Measurements from ENCODE around the gene MAN1B1.

MAN1B1 gene

DNA sequence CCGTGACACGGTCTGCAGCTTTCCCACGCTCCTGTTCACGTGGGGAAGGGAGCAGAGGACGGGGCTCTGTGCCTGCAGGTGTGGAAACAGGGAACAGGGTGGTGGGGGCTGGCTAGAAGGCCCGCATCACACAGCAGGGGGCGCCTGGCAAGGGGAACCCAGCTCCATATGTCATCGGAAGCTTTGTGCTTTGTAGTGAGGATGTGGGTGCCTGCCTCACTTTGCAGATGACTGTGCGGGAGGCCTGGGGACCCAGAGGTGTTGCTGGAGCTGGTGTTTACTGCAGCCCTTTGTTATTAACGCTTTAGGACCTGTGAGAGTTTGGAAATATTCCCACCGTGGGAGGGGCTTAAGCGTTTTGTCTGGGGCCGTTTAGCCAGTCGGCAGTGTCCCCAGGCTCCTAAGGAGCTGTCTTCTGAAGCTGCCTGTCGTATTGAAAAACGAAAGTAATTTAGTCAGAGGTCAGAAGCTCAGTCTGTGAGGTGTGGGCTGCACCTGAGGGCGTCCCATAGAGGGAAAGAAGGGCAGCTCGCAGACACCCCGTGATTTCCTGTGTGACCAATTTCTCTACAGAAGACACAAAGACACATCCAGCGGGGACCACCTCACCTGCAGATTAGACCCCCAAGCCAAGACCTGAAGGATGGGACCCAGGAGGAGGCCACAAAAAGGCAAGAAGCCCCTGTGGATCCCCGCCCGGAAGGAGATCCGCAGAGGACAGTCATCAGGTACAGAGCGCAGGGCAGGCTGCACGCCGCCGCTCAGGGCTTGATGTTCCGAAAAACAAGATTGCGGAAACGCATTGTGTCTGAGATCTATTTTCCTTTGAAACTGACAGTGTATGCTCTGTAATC is 9.1 kb downstream of the MAN1B1 start:
- Histone ChIP-seq H3K9me3 (ENCODE audit: control insufficient read depth, insufficient read depth, low read length) (no peaks in the 10 kb centered on the region), H3K4me1 (ENCODE audit: control insufficient read depth, insufficient read depth, low read length) (no peaks in the 10 kb centered on the region), H3K4me3 (ENCODE audit: low read depth, low read length) (no peak overlapping the region), H3K27ac (ENCODE audit: low read depth, low read length) (no peak overlapping the region), H3K9ac (ENCODE audit: low read depth, low read length) (no peak overlapping the region), H3K36me3 (ENCODE audit: control insufficient read depth, insufficient read depth, low read length) (peaks cover 49% of the 10 kb centered on the region), H3K27me3 (ENCODE audit: control insufficient read depth, insufficient read depth, low read length) (no peaks in the 10 kb centered on the region)

DNA sequence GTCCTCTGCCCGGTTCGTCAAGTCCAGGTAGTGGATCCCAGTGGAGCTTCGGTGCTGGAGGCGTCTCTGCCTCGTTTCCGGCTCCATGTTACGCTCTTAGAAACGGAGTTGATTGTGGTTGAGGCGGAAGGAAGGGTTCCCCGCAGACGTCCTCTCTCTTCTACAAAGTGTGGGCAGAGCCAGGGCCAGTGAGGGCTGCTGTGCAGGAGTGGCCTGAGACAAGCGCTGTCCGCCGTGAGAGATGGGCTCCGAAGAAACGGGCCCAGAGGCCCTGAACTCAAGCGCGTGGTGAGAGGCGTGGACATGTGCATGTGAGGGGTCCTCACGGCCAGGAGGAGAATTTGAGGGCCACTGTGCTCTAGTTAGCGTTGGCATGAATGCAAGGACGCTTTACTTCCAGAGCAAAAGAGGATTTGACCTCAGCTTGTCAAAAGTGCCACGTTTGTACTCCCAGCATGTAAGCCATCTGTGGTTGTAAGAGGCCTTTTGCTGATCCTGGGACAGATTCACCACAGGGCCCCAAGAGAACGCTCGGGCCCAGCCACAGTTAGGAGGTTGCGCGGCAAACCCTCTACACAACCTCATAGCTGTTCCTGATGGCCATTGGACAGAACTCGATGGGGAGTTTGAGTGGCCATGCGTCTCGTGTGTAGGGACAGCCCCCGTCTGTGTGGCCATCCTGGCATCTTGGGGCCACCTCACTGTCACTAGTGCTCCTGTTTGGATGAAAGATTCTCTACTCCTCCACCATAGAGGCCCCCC is 10.2 kb downstream of the MAN1B1 start:
- H3K27me3 ChIP-seq (ENCODE audit: control insufficient read depth, insufficient read depth, low read length): no peaks in the 10 kb centered on the region
- H3K9me3 ChIP-seq (ENCODE audit: control insufficient read depth, insufficient read depth, low read length): no peaks in the 10 kb centered on the region
- H3K4me1 ChIP-seq (ENCODE audit: control insufficient read depth, insufficient read depth, low read length): no peaks in the 10 kb centered on the region
- H3K27ac ChIP-seq (ENCODE audit: low read depth, low read length): no peak overlapping the region
- no peak overlapping the region for H3K9ac ChIP-seq (ENCODE audit: low read depth, low read length)
- H3K36me3 ChIP-seq (ENCODE audit: control insufficient read depth, insufficient read depth, low read length): peaks cover 53% of the 10 kb centered on the region
- no peak overlapping the region for H3K4me3 ChIP-seq (ENCODE audit: low read depth, low read length)

DNA sequence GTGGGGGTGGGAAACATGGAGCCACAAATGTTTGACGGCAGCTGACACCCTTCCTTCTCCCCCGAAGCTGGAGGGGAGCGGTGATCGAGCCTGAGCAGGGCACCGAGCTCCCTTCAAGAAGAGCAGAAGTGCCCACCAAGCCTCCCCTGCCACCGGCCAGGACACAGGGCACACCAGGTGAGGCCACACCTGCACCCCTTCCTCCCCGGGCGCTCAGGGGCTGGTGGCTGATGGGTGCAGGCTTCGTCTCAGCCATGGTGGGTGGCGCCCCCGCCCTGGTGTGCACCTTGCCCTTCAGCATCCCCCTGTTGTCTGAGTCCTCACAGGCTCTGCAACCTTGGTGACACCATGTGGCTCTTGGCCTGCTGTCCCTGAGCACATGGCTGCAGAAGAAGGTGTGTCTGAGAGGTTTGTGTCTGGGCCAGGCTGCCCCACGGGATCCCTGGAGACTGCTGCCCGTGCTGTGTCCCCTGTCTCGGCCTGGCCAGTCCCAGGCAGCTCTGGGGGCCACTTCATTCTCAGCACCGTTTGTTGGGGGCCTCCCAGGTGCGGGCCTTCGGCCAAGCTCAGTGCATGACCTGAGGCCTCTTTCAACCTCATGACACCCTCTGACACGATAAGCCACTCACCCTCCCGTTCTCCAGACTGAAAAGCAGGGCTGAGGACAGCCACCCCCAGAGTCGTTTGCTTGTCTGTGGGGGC is 11.1 kb downstream of the MAN1B1 start:
- H3K4me1 ChIP-seq (ENCODE audit: control insufficient read depth, insufficient read depth, low read length): no peaks in the 10 kb centered on the region
- no peak overlapping the region for H3K27ac ChIP-seq (ENCODE audit: low read depth, low read length)
- H3K36me3 ChIP-seq (ENCODE audit: control insufficient read depth, insufficient read depth, low read length): peaks cover 57% of the 10 kb centered on the region
- H3K4me3 ChIP-seq (ENCODE audit: low read depth, low read length): no peak overlapping the region
- 0 out of 2 replicates have a peak, but pooled peaks cover 8% of the 10 kb centered on the region for H3K9me3 ChIP-seq (ENCODE audit: control insufficient read depth, insufficient read depth, low read length)
- no peak overlapping the region for H3K9ac ChIP-seq (ENCODE audit: low read depth, low read length)
- no peaks in the 10 kb centered on the region for H3K27me3 ChIP-seq (ENCODE audit: control insufficient read depth, insufficient read depth, low read length)

DNA sequence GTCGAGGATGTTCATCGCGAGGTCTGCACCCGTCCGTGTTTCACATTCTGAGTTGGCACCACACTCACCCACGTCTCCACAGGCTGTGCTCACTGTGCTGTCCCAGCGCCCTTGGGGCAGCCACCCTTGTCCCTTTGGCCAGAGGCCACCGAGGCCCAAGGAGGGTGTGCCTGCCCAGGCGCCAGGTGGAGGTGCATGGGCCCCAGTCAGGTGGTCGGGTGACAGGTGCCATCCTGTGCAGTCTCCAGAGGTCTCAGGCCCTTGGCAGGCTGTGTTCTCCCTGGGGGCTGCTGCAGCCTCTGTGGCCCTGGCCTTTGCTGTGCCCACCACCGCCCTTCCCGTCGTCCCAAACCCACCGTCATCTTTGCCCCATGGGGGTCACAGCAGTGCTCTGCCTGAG is 12.4 kb downstream of the MAN1B1 start:
- Histone ChIP-seq H3K4me1 (ENCODE audit: control insufficient read depth, insufficient read depth, low read length) (no peaks in the 10 kb centered on the region), H3K36me3 (ENCODE audit: control insufficient read depth, insufficient read depth, low read length) (peaks cover 68% of the 10 kb centered on the region), H3K27me3 (ENCODE audit: control insufficient read depth, insufficient read depth, low read length) (no peaks in the 10 kb centered on the region), H3K9me3 (ENCODE audit: control insufficient read depth, insufficient read depth, low read length) (0 out of 2 replicates have a peak, but pooled peaks cover 8% of the 10 kb centered on the region), H3K27ac (ENCODE audit: low read depth, low read length) (no peak overlapping the region), H3K4me3 (ENCODE audit: low read depth, low read length) (no peak overlapping the region), H3K9ac (ENCODE audit: low read depth, low read length) (no peak overlapping the region)

DNA sequence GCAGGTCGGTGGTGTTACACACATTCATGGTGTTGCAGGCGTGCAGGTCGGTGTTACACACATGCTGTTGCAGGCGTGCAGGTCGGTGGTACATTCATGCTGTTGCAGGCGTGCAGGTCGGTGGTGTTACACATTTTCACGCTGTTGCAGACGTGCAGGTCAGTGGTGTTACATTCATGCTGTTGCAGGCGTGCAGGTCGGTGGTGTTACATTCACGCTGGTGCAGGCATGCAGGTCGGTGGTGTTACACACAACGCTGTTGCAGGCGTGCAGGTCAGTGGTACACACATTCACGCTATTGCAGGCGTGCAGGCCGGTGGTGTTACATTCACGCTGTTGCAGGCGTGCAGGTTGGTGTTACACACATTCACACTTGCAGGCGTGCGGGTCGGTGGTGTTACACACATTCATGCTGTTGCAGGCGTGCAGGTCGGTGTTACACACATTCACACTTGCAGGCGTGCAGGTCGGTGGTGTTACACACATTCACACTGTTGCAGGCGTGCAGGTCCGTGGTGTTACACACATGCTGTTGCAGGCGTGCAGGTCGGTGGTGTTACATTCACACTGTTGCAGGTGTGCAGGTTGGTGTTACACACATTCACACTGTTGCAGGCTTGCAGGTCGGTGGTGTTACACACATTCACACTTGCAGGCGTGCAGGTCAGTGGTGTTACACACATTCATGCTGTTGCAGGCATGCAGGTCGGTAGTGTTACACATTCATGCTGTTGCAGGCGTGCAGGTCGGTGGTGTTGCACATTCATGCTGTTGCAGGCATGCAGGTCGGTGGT is 16.6 kb downstream of the MAN1B1 start:
- H3K27ac ChIP-seq (ENCODE audit: low read depth, low read length): no peak overlapping the region
- no peaks in the 10 kb centered on the region for H3K4me1 ChIP-seq (ENCODE audit: control insufficient read depth, insufficient read depth, low read length)
- H3K4me3 ChIP-seq (ENCODE audit: low read depth, low read length): no peak overlapping the region
- H3K36me3 ChIP-seq (ENCODE audit: control insufficient read depth, insufficient read depth, low read length): peaks cover 76% of the 10 kb centered on the region
- 0 out of 2 replicates have a peak, but pooled peaks cover 8% of the 10 kb centered on the region for H3K9me3 ChIP-seq (ENCODE audit: control insufficient read depth, insufficient read depth, low read length)
- H3K9ac ChIP-seq (ENCODE audit: low read depth, low read length): no peak overlapping the region
- H3K27me3 ChIP-seq (ENCODE audit: control insufficient read depth, insufficient read depth, low read length): no peaks in the 10 kb centered on the region

DNA sequence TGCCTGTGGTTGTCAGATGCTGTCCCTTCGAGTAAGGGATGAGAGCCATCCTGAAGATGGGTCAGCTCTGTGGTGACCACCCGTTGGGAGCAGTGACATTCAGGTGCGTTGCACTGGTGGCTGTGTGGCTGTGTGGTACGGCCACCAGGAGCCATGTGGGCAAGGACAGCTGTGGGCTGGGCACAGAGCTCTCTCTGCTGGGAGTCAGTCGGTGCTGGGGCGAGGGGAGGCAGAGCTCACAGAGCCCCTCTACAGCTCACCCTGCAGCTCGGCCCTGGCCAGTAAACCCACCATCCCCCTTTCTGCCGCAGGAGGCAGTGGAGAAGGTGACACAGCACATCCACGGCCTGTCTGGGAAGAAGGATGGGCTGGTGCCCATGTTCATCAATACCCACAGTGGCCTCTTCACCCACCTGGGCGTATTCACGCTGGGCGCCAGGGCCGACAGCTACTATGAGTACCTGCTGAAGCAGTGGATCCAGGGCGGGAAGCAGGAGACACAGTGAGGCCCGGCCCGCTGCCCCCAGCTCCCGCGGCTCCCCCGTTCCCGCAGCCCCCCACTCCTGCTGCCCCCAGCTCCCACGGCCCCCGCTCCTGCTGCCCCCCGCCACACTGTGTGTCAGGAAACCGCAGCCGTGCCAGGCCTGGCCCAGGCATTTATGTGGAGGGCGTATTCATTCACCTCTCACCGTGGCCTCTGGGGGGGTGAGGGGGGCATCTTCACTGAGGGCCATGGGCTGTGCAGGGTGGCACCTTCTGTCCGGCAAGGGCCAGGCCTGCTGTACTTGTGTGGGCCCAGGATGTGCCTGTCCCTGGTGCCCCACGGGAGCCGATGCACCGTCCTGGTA is 19.3 kb downstream of the MAN1B1 start:
- Histone ChIP-seq H3K27ac (ENCODE audit: low read depth, low read length) (no peak overlapping the region), H3K9me3 (ENCODE audit: control insufficient read depth, insufficient read depth, low read length) (0 out of 2 replicates have a peak, but pooled peaks cover 8% of the 10 kb centered on the region), H3K36me3 (ENCODE audit: control insufficient read depth, insufficient read depth, low read length) (peaks cover 82% of the 10 kb centered on the region), H3K4me3 (ENCODE audit: low read depth, low read length) (no peak overlapping the region), H3K27me3 (ENCODE audit: control insufficient read depth, insufficient read depth, low read length) (no peaks in the 10 kb centered on the region), H3K4me1 (ENCODE audit: control insufficient read depth, insufficient read depth, low read length) (no peaks in the 10 kb centered on the region), H3K9ac (ENCODE audit: low read depth, low read length) (no peak overlapping the region)

DNA sequence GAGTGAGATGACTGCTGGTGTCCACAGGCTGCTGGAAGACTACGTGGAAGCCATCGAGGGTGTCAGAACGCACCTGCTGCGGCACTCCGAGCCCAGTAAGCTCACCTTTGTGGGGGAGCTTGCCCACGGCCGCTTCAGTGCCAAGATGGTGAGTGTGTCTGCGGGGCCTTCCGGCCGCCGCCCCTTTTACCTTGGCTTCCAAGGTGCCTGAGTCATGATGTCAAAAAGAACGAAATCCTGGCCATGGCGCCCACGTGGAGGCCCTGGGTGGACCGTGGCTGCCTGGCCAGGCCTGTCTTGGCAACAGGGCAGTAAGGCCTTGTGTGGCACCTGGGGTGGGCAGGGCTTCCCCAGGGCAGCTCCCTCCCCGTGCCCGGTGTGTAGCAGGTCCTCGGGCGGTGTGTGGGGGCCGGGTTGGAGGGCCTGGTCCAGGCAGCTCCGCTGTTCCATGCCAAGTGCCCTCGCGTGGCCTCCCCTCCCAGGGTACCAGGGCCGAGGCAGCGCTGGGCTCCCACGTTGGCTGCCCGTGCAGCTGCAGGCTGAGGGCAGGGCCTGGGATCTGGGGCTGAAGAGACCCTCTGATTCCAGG is 20.0 kb downstream of the MAN1B1 start:
- H3K4me1 ChIP-seq (ENCODE audit: control insufficient read depth, insufficient read depth, low read length): no peaks in the 10 kb centered on the region
- no peak overlapping the region for H3K9ac ChIP-seq (ENCODE audit: low read depth, low read length)
- 0 out of 2 replicates have a peak, but pooled peaks cover 8% of the 10 kb centered on the region for H3K9me3 ChIP-seq (ENCODE audit: control insufficient read depth, insufficient read depth, low read length)
- no peak overlapping the region for H3K27ac ChIP-seq (ENCODE audit: low read depth, low read length)
- H3K4me3 ChIP-seq (ENCODE audit: low read depth, low read length): no peak overlapping the region
- H3K36me3 ChIP-seq (ENCODE audit: control insufficient read depth, insufficient read depth, low read length): peaks cover 75% of the 10 kb centered on the region
- no peaks in the 10 kb centered on the region for H3K27me3 ChIP-seq (ENCODE audit: control insufficient read depth, insufficient read depth, low read length)

DNA sequence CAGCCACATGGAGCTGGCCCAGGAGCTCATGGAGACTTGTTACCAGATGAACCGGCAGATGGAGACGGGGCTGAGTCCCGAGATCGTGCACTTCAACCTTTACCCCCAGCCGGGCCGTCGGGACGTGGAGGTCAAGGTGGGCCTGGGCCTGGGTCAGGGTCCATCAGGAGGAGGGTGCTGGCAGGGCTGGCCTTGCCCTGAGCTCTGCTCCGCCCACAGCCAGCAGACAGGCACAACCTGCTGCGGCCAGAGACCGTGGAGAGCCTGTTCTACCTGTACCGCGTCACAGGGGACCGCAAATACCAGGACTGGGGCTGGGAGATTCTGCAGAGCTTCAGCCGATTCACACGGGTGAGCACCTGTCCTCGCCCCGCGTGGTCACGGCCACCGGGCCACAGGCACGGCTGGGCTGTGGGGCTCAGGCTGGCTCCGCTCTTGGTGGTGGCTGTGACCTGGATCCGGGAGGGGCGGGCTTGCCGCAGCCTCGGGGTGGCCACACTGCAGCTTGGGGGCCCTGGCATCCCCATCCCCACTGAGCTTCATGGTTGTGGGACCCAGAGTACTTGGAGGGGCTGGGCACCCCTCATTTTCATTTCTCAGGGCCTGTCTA is 20.6 kb downstream of the MAN1B1 start:
- Histone ChIP-seq H3K4me3 (ENCODE audit: low read depth, low read length) (no peak overlapping the region), H3K36me3 (ENCODE audit: control insufficient read depth, insufficient read depth, low read length) (peaks cover 68% of the 10 kb centered on the region), H3K27ac (ENCODE audit: low read depth, low read length) (no peak overlapping the region), H3K4me1 (ENCODE audit: control insufficient read depth, insufficient read depth, low read length) (no peaks in the 10 kb centered on the region), H3K27me3 (ENCODE audit: control insufficient read depth, insufficient read depth, low read length) (no peaks in the 10 kb centered on the region), H3K9me3 (ENCODE audit: control insufficient read depth, insufficient read depth, low read length) (0 out of 2 replicates have a peak, but pooled peaks cover 5% of the 10 kb centered on the region), H3K9ac (ENCODE audit: low read depth, low read length) (no peak overlapping the region)

DNA sequence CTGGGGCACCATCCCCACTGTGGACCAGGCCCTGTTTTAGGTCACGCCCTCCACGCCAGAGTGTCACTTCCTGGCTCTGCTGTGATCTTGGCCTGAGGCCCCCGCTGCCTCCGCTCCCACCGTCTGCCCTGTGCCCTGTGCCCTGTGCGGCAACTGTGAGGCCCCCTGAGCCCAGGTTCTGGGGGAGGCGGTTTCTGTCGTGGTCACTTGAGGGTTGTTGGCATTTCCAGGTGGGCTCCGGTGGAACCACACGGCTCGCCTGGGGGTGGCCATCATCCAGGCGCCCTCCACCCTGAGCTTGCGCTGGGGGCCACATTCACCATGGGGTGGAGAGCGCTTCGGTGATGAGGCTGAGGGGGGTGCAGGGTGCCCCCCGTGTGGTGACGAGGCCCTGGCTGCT is 21.2 kb downstream of the MAN1B1 start:
- H3K9ac ChIP-seq (ENCODE audit: low read depth, low read length): no peak overlapping the region
- peaks cover 2% of the 10 kb centered on the region; the same call in 1 of the 2 replicates for H3K27me3 ChIP-seq (ENCODE audit: control insufficient read depth, insufficient read depth, low read length)
- H3K4me1 ChIP-seq (ENCODE audit: control insufficient read depth, insufficient read depth, low read length): no peaks in the 10 kb centered on the region
- no peak overlapping the region for H3K27ac ChIP-seq (ENCODE audit: low read depth, low read length)
- no peaks in the 10 kb centered on the region for H3K9me3 ChIP-seq (ENCODE audit: control insufficient read depth, insufficient read depth, low read length)
- H3K4me3 ChIP-seq (ENCODE audit: low read depth, low read length): no peak overlapping the region
- peaks cover 62% of the 10 kb centered on the region for H3K36me3 ChIP-seq (ENCODE audit: control insufficient read depth, insufficient read depth, low read length)

All from HUES48 (cell line).